HepG2 (cell line): Measurements from ENCODE around the gene C2orf78. TPM values are rescaled to one million over a fixed set of nuclear protein-coding genes. Genes with fewer than 3 reads are reported as not detected.
A peak's percentile ranks its signal among the peaks of the same experiment; 100 is the strongest.

Experiments used
- FOXC1 ChIP-seq: sonication (generic); formaldehyde crosslinking; IDR thresholded peaks from 2 replicates; pipeline ENCODE4 v1.8.0; 2022; ENCODE audit warnings: mild to moderate bottlenecking, missing genetic modification reagents, borderline replicate concordance
- HNRNPUL1 ChIP-seq: fragments of 200-400 bp; formaldehyde crosslinking; IDR thresholded peaks from 2 replicates; pipeline ENCODE4 v1.6.1; 2017; ENCODE audit warnings: low read depth, mild to moderate bottlenecking, low read length, moderate library complexity
- IRX3 ChIP-seq: sonication (generic); formaldehyde crosslinking; IDR thresholded peaks from 2 replicates; pipeline ENCODE4 v1.8.1; 2023; ENCODE audit warnings: mild to moderate bottlenecking, low read depth, missing genetic modification reagents, borderline replicate concordance
- NCOR1 ChIP-seq: fragments of 200-600 bp; sonication (generic); IDR thresholded peaks from 2 replicates; pipeline ENCODE4 v1.7.0; 2017; ENCODE audit warnings: antibody characterized with exemption, low read length, borderline replicate concordance
- NFIB ChIP-seq: sonication (generic); formaldehyde crosslinking; IDR thresholded peaks from 2 replicates; pipeline ENCODE4 v1.9.0; 2021; ENCODE audit warnings: missing genetic modification reagents, mild to moderate bottlenecking, borderline replicate concordance
- NR1H2 ChIP-seq: sonication (generic); formaldehyde crosslinking; IDR thresholded peaks from 2 replicates; pipeline ENCODE4 v1.8.1; 2022; ENCODE audit warnings: low read depth, missing genetic modification reagents, borderline replicate concordance
- SRF ChIP-seq: IDR thresholded peaks from 2 replicates; pipeline ENCODE4 v1.6.1; 2011; ENCODE audit warnings: mild to moderate bottlenecking, low read depth, low read length, moderate library complexity
- ZBTB38 ChIP-seq: sonication (generic); formaldehyde crosslinking; IDR thresholded peaks from 2 replicates; pipeline ENCODE4 v1.5.1; 2020; ENCODE audit warnings: mild to moderate bottlenecking, missing genetic modification reagents
- ZC3H4 ChIP-seq: sonication (generic); formaldehyde crosslinking; IDR thresholded peaks from 2 replicates; pipeline ENCODE4 v1.4.0; 2020; ENCODE audit warnings: missing genetic modification reagents, borderline replicate concordance
- ZNF230 ChIP-seq: sonication (generic); formaldehyde crosslinking; IDR thresholded peaks from 2 replicates; pipeline ENCODE4 v1.4.0; 2020; ENCODE audit warnings: mild to moderate bottlenecking, missing genetic modification reagents
- ZNF430 ChIP-seq: sonication (generic); formaldehyde crosslinking; IDR thresholded peaks from 2 replicates; pipeline ENCODE4 v1.9.0; 2021; ENCODE audit warnings: mild to moderate bottlenecking, missing genetic modification reagents
- ZNF891 ChIP-seq: sonication (generic); formaldehyde crosslinking; IDR thresholded peaks from 2 replicates; pipeline ENCODE4 v1.5.0; 2020; ENCODE audit warnings: mild to moderate bottlenecking, missing genetic modification reagents
- polyA plus RNA-seq, 8 experiments: library from polyadenylated mRNA; depleted of rRNA in 3 of 8; stranded (reverse) in 7 of 8; unstranded in 1 of 8; fragments of >200 nt; fragmentation: Illumina TruSeq in 4 of 8; extraction: Trizol in 4 of 8; gene quantifications; 2 replicates each; pipeline versions ENCODE4 v1.2.1 to v1.2.3, GENCODE V29; 2011 to 2016; ENCODE audit warnings: low read depth in 4 of 8, missing spikeins in 1 of 8, mixed read lengths in 1 of 8; ENCODE audit not compliant: insufficient read depth in 1 of 8
- total RNA-seq, 5 experiments: library from RNA; depleted of rRNA; stranded (reverse); fragments of >200 nt; fragmentation: Illumina TruSeq; extraction: Trizol; gene quantifications; 2 replicates each; pipeline ENCODE4 v1.2.3, GENCODE V29; 2016; ENCODE audit warnings: low read depth in 1 of 5
- TF ChIP-seq, protein P1 (sequence below): sonication (generic); formaldehyde crosslinking; IDR thresholded peaks from 2 replicates; pipeline ENCODE4 v1.4.0; 2020; ENCODE audit warnings: missing genetic modification reagents
- TF ChIP-seq, protein P2 (sequence below): sonication (generic); formaldehyde crosslinking; conservative IDR thresholded peaks from 2 replicates; pipeline ENCODE4 v1.4.0; 2020; ENCODE audit warnings: missing genetic modification reagents
- TF ChIP-seq, protein P3 (sequence below): sonication (generic); formaldehyde crosslinking; IDR thresholded peaks from 2 replicates; pipeline ENCODE4 v1.4.0; 2020; ENCODE audit warnings: mild to moderate bottlenecking, low read depth, missing genetic modification reagents
- TF ChIP-seq, protein P4 (sequence below): sonication (generic); formaldehyde crosslinking; IDR thresholded peaks from 2 replicates; pipeline ENCODE4 v1.4.0; 2020; ENCODE audit warnings: low read depth, mild to moderate bottlenecking, missing genetic modification reagents
- TF ChIP-seq, protein P5 (sequence below): sonication (generic); formaldehyde crosslinking; IDR thresholded peaks from 2 replicates; pipeline ENCODE4 v1.4.0; 2020; ENCODE audit warnings: mild to moderate bottlenecking, missing genetic modification reagents
- TF ChIP-seq, protein P6 (sequence below): sonication (generic); formaldehyde crosslinking; IDR thresholded peaks from 2 replicates; pipeline ENCODE4 v1.9.0; 2021; ENCODE audit warnings: missing genetic modification reagents, mild to moderate bottlenecking, borderline replicate concordance

The C2orf78 gene
- total and polyA plus RNA-seq, 2 of the 13 experiments (the other 11 are each of a cell fraction or from before 2014, with no cell fraction given): not detected

DNA sequence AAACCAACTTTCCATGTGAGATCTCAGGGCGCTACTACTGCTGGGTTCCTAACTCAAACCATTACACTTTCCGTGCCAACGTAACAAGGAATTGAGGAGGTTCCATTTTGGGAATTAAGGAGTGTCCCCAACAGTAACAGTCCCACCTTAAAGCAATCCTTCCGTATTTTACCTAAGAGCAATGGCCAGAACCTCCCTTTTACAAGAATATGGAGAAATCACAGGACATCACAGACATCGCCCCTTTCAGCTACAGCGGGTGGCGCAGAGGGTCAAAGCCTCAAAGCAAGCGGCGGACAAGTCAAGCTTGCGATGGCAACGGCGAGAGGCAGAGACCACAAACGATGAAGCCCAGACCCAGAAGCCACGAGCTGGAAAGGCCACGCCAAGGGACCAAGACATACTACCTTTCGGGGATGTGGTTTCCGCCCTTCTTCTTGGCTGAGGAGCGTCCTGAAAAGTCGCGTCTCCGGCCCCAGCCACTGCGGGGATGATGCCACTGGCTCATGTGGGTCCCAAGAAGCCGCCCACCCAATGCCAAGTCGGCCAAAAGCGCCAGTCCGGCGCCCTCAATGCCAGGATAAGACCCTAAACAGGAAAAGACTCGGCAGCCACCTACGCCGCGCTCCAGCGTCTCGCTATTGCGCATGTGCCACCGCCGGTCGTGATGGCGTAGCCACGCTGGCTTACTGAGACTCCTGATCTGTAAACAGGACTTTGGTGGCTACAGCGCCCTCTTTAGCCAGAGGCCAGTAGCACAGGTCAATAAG, 4.3 kb upstream of the C2orf78 start, which contains the start of gene DUSP11 (continued):
- TF ChIP-seq, protein P1, sequence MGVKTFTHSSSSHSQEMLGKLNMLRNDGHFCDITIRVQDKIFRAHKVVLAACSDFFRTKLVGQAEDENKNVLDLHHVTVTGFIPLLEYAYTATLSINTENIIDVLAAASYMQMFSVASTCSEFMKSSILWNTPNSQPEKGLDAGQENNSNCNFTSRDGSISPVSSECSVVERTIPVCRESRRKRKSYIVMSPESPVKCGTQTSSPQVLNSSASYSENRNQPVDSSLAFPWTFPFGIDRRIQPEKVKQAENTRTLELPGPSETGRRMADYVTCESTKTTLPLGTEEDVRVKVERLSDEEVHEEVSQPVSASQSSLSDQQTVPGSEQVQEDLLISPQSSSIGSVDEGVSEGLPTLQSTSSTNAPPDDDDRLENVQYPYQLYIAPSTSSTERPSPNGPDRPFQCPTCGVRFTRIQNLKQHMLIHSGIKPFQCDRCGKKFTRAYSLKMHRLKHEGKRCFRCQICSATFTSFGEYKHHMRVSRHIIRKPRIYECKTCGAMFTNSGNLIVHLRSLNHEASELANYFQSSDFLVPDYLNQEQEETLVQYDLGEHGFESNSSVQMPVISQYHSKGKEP (CRISPR knock-in tag): 0 out of 2 replicates have a peak, but pooled peaks have one; percentile 25
- TF ChIP-seq NCOR1 (0 out of 2 replicates have a peak, but pooled peaks have one; percentile 30), ZC3H4 (CRISPR knock-in tag) (no peak), HNRNPUL1 (no peak), SRF (0 out of 2 replicates have a peak, but pooled peaks have one; percentile 62), ZBTB38 (CRISPR knock-in tag) (peak; percentile 90), FOXC1 (no peak), NFIB (CRISPR knock-in tag) (no peak), ZNF230 (peak; percentile 97), IRX3 (CRISPR knock-in tag) (peak; percentile 85; the same call in 1 of the 2 replicates), ZNF430 (0 out of 2 replicates have a peak, but pooled peaks have one; percentile 80), NR1H2 (no peak), ZNF891 (CRISPR knock-in tag) (peak; percentile 91)
- TF ChIP-seq, protein P2, sequence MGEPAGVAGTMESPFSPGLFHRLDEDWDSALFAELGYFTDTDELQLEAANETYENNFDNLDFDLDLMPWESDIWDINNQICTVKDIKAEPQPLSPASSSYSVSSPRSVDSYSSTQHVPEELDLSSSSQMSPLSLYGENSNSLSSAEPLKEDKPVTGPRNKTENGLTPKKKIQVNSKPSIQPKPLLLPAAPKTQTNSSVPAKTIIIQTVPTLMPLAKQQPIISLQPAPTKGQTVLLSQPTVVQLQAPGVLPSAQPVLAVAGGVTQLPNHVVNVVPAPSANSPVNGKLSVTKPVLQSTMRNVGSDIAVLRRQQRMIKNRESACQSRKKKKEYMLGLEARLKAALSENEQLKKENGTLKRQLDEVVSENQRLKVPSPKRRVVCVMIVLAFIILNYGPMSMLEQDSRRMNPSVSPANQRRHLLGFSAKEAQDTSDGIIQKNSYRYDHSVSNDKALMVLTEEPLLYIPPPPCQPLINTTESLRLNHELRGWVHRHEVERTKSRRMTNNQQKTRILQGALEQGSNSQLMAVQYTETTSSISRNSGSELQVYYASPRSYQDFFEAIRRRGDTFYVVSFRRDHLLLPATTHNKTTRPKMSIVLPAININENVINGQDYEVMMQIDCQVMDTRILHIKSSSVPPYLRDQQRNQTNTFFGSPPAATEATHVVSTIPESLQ (CRISPR knock-in tag): peak; percentile 87; the same call in 1 of the 2 replicates
- TF ChIP-seq, protein P3, sequence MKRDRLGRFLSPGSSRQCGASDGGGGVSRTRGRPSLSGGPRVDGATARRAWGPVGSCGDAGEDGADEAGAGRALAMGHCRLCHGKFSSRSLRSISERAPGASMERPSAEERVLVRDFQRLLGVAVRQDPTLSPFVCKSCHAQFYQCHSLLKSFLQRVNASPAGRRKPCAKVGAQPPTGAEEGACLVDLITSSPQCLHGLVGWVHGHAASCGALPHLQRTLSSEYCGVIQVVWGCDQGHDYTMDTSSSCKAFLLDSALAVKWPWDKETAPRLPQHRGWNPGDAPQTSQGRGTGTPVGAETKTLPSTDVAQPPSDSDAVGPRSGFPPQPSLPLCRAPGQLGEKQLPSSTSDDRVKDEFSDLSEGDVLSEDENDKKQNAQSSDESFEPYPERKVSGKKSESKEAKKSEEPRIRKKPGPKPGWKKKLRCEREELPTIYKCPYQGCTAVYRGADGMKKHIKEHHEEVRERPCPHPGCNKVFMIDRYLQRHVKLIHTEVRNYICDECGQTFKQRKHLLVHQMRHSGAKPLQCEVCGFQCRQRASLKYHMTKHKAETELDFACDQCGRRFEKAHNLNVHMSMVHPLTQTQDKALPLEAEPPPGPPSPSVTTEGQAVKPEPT (CRISPR knock-in tag): peak; percentile 82
- TF ChIP-seq, protein P4, sequence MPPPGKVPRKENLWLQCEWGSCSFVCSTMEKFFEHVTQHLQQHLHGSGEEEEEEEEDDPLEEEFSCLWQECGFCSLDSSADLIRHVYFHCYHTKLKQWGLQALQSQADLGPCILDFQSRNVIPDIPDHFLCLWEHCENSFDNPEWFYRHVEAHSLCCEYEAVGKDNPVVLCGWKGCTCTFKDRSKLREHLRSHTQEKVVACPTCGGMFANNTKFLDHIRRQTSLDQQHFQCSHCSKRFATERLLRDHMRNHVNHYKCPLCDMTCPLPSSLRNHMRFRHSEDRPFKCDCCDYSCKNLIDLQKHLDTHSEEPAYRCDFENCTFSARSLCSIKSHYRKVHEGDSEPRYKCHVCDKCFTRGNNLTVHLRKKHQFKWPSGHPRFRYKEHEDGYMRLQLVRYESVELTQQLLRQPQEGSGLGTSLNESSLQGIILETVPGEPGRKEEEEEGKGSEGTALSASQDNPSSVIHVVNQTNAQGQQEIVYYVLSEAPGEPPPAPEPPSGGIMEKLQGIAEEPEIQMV (CRISPR knock-in tag): peak; percentile 82
- TF ChIP-seq, protein P5, sequence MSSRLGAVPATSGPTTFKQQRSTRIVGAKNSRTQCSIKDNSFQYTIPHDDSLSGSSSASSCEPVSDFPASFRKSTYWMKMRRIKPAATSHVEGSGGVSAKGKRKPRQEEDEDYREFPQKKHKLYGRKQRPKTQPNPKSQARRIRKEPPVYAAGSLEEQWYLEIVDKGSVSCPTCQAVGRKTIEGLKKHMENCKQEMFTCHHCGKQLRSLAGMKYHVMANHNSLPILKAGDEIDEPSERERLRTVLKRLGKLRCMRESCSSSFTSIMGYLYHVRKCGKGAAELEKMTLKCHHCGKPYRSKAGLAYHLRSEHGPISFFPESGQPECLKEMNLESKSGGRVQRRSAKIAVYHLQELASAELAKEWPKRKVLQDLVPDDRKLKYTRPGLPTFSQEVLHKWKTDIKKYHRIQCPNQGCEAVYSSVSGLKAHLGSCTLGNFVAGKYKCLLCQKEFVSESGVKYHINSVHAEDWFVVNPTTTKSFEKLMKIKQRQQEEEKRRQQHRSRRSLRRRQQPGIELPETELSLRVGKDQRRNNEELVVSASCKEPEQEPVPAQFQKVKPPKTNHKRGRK (CRISPR knock-in tag): no peak
- TF ChIP-seq, protein P6, sequence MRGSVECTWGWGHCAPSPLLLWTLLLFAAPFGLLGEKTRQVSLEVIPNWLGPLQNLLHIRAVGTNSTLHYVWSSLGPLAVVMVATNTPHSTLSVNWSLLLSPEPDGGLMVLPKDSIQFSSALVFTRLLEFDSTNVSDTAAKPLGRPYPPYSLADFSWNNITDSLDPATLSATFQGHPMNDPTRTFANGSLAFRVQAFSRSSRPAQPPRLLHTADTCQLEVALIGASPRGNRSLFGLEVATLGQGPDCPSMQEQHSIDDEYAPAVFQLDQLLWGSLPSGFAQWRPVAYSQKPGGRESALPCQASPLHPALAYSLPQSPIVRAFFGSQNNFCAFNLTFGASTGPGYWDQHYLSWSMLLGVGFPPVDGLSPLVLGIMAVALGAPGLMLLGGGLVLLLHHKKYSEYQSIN (CRISPR knock-in tag): no peak
